GM21528 (cell line): Measurements from ENCODE around the gene HOXB4.

ENCODE experiments used
- ATAC-seq: cut with Tn5 transposase; IDR thresholded peaks from one replicate; pipeline ENCODE4 v1.9.1; 2021; ENCODE audit warnings: mild to moderate bottlenecking, moderate library complexity; ENCODE audit not compliant: unreplicated experiment, low FRiP score

Gene HOXB4

DNA sequence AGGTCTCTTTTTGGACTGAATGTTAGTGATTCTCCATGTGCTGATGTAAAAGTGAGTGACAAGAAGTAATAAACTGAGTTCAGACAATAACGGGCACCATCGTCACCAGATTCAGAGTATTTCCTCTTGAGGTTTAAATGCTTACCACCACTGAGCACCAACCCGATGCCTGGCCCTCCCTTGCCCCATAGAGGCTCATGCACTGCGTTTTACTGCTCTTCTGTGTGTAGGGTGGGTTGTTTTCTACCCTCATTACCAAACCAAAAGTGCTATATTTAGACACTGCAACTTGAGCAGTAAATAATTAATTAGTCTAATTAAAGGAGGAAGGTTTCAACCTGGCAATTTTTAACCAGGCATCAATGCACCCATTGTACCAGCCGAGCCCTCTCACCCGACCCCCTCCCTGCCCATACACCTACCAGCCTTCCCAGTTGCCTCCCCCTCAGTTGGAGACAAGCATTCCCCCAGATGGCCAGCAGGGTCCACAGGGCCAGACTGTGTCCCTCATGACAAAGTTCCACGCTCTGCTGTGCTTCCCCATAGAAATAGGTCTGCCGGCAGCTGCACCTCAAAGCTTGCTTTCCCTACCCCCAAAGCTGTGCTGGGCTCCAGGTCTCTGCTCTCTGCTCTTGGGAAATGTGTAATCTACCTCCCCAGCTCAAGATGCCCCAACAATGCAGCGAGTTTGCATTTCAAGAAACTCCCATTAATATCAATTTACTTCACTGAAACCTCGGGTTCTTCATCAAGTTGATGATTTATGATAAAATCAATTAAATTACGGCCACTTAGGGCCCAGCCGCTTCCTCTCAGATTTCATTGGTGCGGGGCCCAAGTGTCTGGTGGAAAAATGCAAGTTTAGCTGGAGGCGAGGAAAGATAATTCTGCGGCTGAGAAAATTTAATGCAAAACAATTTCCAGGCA lies 16.0 kb downstream of the HOXB4 start:
- no peak for ATAC-seq

DNA sequence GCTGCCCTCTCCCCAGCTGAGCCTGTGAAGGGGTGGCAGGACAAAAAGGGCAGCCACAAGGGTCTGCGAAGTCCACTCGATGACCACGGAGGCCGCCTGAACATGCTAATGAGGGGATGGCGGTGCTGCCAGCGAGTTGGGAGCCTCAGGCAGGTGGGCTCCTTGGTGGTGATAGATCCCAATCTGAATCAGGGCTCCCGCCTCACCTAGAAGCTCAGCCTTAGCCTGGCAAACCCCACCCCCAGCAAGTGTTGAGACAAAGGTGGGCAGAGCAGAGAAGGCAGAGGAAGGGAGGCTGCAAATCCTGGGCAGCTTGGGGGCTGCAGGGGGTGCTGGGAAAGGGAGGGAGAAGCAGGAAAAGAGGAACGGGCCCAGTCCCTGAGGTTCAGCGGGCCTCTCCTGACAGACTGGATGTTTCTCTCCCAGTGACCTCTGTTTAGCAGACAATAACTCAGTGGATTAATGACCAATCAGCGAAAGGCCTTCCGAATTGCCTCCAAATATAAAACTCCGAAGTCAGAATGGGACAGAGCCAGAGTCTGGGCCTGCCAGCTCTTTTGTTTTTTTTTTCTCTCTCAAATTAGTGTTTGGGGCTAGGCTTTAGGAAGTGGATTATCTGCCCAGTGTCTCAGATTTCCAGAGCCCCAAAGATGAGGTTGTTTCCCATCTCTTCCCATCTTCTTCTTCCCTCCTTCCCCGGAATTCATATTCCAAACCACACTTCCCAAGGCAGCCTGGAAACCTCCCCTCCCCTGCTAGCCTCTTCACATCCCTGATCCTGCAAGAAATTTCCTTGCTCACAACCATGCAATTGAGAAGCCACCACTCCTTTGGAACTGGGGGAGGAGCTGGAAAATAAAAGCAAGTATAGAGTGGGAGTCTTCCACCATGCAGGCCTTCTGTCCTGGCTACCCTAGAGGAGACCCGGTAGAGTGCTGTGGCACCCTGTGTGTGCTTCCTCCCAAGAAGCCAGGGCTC lies 18.0 kb downstream of the HOXB4 start:
- ATAC-seq: no peak

DNA sequence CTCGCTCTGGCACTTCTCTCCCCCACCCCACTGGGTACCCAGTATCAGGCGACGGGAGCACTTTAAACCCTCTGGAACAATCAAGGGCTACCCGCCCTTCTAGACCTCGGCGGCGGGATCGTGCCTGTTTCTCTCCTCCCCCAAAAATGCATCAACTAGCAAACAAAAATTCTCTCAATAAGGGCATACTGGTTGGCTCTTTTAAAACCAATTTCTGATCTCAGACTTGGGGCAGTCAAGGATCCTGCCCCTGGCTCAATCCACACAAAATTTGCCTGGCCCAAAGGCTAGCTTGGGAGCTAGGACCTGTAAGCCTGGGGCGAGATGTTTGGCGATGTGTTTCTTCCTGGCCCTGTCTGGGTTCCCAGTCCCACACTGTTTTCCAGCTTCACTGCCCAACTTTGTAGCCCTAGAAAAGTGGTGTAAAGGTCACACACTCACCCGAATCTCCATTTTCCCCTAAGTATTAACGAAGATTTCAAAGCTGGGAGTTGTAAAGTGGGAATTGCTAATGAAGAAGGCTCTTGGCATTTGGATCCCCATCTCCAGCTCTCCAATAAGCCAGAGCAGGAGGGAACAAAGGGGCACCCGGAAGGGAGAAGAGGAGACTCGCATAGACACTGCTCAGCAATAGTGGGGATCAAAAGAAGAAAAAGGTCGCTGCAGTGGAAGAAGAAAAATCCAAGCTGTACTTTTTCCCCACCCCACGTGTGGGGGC lies 18.9 kb downstream of the HOXB4 start:
- no peak for ATAC-seq

DNA sequence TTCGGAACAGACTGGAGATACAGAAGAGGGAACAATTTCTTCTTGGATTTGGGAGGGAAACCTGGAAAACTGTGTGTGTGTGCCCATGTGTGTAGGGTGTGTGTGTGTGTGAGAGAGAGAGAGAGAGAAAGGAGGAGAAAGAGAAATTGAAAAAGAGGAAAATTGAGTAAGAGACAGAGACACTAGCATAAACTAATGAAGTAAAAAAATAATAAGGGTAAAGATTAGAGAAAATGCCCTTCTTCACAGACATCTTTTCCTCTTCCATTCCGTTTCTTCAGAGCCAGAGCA lies 19.4 kb downstream of the HOXB4 start:
- no peak for ATAC-seq

DNA sequence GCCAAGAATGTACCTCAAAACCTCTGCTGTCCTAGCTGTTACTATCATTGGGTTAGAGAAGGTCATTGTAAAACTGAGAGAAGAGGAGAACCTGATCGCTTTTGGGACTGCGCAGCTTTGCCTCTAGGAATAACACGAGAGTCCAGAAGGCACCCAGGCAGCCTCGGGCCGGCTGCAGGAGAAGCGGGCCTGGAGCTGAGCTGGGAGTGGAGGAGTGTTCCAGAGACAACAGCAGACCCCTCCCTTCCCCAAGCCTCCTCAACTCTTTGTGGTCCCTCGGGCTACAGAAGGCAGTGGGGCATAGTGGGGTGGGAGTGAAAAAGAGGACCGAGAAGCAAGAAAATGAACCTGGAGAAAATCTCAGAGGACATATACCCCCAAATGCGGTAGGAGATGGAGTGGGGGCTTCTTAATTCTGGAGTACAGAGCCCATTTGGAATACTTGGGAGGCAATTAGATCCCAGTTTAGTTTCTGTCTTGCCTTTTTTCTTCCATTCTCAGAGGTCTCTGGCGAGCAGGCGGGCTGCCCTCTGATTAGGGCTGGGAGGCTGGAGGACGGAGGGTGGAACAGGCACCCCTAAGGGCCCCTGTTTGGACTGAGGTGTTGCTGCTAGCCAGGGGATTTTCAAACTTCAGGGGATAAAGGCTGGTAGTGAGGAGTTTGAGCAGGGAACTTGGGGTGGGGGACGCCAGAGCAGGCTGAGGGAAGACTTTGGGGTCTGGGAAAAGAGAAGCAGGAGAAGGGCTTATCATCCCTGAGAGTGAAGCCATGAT lies 19.9 kb downstream of the HOXB4 start:
- ATAC-seq: no peak

GRCh38 chr17:48556576-48557401 lies 21.4 kb downstream of the HOXB4 start:
- no peak for ATAC-seq

DNA sequence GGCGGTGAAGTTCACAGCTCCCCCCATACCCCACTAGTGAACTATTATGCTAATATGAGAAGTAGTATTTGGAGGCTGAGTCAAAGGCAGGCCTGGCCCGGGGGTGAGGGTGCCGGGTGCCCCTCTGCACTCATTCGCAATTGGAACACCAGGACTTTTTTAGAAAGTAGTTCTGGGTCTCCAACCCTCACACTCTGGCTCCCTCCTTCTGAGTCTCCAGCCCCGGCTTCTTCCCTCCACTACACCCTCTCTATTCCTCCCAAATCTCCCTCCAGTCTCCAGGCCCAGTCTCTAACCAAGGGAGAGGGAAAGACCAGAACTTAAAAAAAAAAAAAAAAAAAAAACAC lies 21.9 kb downstream of the HOXB4 start:
- ATAC-seq: no peak

DNA sequence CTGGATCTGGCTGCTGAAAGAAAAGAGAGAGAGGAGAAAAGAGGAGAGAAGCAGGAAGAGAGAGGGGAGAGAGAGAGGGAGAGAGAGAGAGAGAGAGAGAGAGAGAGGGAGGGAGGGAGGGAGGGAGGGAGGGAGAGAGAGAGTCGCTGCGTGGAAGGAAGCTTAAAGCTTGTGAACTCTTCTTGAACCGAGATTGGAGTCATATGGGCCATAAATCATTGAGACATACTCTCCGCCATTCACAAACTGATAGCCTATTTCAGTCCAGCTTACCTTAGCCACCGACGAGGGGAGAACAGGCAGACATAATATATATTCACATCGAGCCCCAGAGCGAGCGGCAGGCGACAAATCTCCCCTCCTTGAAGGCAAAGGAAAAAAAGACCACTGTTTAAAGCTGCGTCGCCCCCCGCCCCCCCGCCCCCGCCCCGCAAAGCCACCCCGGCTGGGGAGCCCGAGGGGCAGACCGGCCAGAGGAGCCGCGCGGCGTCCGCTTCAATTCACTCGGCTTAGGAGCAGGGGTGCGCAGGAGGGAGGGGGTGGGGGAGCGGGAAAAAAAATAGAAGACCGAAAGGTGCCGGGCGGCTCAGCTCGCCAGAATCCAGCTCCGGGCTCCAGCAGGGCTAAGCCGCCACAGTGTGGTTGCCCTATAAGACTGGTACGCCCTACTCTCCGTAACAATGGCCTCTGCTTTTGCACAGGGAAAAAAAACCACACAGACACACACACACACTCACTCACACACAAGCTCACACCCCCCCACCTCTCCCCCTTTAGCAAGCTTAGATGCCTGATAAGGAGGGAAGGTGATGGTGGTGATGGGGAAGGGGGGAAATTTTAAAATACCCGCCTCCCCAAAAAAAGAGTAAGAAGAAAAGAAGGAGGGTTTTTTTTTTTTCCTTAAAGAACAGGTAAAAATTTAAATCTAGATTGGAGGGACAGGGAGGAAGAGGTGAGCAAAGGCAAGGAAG lies 22.6 kb downstream of the HOXB4 start:
- ATAC-seq: no peak

- ATAC-seq: no peak
Observed at GRCh38 chr17:48554412-48555257, 23.5 kb downstream of the HOXB4 start.

DNA sequence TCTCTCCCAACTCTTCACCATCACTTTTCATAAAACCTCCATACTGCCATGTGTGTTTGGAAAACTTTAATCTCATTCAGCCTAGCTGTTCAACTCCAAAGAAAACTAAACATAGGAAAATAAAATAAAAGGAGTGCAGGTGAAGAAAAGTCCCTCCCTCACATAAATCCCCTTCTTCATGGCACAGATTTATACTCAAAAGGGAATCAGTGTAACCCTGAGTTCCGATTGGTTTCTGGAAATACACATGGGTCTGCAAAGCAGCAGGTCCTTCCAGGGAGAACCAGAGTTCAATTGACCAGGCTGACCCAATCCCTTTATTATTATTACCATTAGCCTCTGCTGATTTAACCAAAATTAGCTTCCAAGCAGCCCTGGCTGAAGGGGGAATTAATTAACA lies 24.3 kb downstream of the HOXB4 start:
- no peak for ATAC-seq

DNA sequence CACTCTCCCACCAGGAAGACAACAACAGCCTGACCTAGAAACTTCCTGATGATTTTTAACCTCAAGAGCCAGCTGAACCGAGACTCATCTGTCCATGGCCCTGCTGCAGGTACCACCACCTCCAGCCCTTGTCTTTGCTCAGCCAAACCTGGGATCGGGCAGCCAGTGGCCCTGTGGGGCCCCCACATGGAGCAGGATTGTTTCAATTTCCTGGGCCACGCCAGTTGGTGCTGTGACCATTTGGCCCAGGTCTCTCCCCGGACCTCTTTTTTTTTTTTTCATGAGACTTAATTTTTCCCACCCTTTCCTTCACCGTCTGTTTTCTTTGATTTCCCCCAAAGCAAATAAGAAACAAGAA lies 25.0 kb downstream of the HOXB4 start:
- ATAC-seq: no peak

GRCh38 chr17:48552466-48553189 lies 25.5 kb downstream of the HOXB4 start:
- ATAC-seq: no peak

GRCh38 chr17:48551596-48552465 lies 26.3 kb downstream of the HOXB4 start:
- no peak for ATAC-seq

DNA sequence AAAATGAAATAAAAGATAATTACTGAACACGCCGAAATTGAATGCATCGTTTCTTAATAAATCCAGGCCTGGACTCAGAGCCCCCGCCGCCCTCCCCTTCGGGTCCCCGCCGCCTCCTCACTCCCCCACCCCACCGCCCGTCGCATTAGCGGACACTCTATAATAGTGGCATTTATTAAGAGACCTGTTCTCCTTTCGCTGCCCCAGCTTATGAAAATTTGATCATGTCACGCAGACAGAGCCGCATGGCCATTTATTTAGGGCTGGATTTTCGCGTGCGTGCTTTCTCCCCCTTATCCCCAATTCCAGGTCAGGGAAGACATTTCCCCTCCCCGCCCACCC lies 27.0 kb downstream of the HOXB4 start:
- ATAC-seq: no peak

DNA sequence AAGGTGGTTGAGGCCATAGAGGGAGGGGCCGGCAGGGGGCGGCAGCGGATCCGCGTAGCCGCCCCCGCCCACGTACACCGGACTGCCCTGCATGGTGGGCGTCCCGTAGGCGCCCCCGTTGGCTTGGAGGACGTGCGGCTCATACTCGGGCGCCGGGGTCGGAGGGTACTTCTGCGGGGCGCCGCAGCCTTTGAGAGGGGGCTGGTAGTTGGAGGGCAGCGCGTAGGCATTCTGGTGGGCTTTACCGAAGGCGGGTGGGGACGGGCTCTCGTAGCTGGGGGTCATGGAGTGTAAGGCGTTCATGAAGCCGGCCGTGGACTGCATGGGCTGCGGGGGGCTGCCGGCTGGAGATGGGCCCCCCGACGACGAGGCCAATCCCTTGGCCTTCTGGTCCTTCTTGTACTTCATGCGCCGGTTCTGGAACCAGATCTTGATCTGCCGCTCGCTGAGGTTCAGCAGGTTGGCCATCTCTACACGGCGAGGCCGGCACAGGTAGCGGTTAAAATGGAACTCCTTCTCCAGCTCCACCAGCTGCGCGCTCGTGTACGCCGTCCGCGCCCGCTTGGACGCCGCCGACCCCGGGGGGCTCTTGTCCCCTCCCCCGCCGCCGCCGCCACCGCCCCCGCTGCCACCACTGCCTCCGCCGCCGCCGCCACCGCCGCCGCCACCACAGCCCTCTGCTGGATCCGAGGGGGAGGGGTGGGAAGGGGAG lies 27.5 kb downstream of the HOXB4 start:
- no peak for ATAC-seq
